ENCODE results near the gene HACD2.

HACD2 gene

DNA sequence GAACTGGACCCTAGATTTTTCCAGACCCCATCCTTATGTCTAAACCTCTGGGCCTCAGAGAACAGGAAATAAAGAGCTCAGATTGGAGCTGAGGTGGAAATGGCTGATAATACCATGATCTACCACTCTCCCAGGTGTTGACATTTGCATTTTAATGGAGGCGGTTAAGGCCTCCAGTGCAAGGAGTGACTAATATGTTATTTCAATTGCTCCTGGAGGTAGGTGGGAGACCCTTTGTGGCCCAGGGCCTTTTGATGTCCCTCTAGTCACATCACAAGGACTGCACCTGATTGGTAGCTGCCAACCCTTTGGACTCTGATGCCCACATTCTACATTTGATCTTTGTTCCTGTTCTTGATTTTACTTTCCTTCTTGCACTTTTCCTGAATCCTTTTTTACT lies 127.0 kb downstream of the HACD2 start:
- no peaks in the 10 kb centered on the region for H3K36me3 ChIP-seq (ENCODE audit: insufficient read depth, low read length)
- no peak overlapping the region for H3K4me2 ChIP-seq (ENCODE audit: low read depth, low read length, poor library complexity, severe bottlenecking)
- no peaks in the 10 kb centered on the region for H4K20me1 ChIP-seq (ENCODE audit: insufficient read depth, low read length, poor library complexity, severe bottlenecking)
- TF ChIP-seq EZH2phosphoT487 (IDR thresholded peaks at IDR 0.05; ENCODE audit: borderline replicate concordance), result no peak
- TF ChIP-seq CTCF (conservative IDR thresholded peaks at IDR 0.05; ENCODE audit: low read length), result no peak
- no peak overlapping the region for H3K4me3 ChIP-seq (ENCODE audit: low read length, poor library complexity, severe bottlenecking)
- no peaks in the 10 kb centered on the region for H3K79me2 ChIP-seq (ENCODE audit: insufficient read depth, low read length)
- H3K9me3 ChIP-seq (ENCODE audit: insufficient read depth, low read depth, low read length), result no peaks in the 10 kb centered on the region
- H3K4me1 ChIP-seq (ENCODE audit: insufficient read depth, low read length, poor library complexity, severe bottlenecking), result no peaks in the 10 kb centered on the region
- no peaks in the 10 kb centered on the region for H3F3A ChIP-seq (ENCODE audit: low read depth)
- H2AFZ ChIP-seq (ENCODE audit: low read length), result no peak overlapping the region
- H3K9me2 ChIP-seq (replicated peaks; ENCODE audit: low read depth, low read length), result no peaks in the 10 kb centered on the region
- H3K9ac ChIP-seq (ENCODE audit: low read depth, low read length, poor library complexity, severe bottlenecking), result no peak overlapping the region
- no peaks in the 10 kb centered on the region for H3K27me3 ChIP-seq (ENCODE audit: insufficient read depth, low read length, poor library complexity, severe bottlenecking)

- Histone ChIP-seq H3K4me3 (ENCODE audit: low read length, poor library complexity, severe bottlenecking) (no peak overlapping the region), H4K20me1 (ENCODE audit: insufficient read depth, low read length, poor library complexity, severe bottlenecking) (no peaks in the 10 kb centered on the region), H3K9me2 (replicated peaks; ENCODE audit: low read depth, low read length) (no peaks in the 10 kb centered on the region), H3K79me2 (ENCODE audit: insufficient read depth, low read length) (no peaks in the 10 kb centered on the region), H3K9ac (ENCODE audit: low read depth, low read length, poor library complexity, severe bottlenecking) (no peak overlapping the region), H3K36me3 (ENCODE audit: insufficient read depth, low read length) (no peaks in the 10 kb centered on the region), H3F3A (ENCODE audit: low read depth) (no peaks in the 10 kb centered on the region), H3K4me2 (ENCODE audit: low read depth, low read length, poor library complexity, severe bottlenecking) (no peak overlapping the region), H2AFZ (ENCODE audit: low read length) (no peak overlapping the region), H3K9me3 (ENCODE audit: insufficient read depth, low read depth, low read length) (no peaks in the 10 kb centered on the region), H3K4me1 (ENCODE audit: insufficient read depth, low read length, poor library complexity, severe bottlenecking) (no peaks in the 10 kb centered on the region), H3K27me3 (ENCODE audit: insufficient read depth, low read length, poor library complexity, severe bottlenecking) (no peaks in the 10 kb centered on the region)
- TF ChIP-seq EZH2phosphoT487 (IDR thresholded peaks at IDR 0.05; ENCODE audit: borderline replicate concordance), result no peak
- no peak for TF ChIP-seq CTCF (conservative IDR thresholded peaks at IDR 0.05; ENCODE audit: low read length)
These were observed 131.2 kb downstream of the HACD2 start for GRCh38 chr3:123453675-123454074.

GRCh38 chr3:123451186-123451585 lies 133.7 kb downstream of the HACD2 start:
- Histone ChIP-seq H4K20me1 (ENCODE audit: insufficient read depth, low read length, poor library complexity, severe bottlenecking) (no peaks in the 10 kb centered on the region), H3K4me3 (ENCODE audit: low read length, poor library complexity, severe bottlenecking) (no peak overlapping the region), H3K9me2 (replicated peaks; ENCODE audit: low read depth, low read length) (no peaks in the 10 kb centered on the region), H3K27me3 (ENCODE audit: insufficient read depth, low read length, poor library complexity, severe bottlenecking) (no peaks in the 10 kb centered on the region), H3K79me2 (ENCODE audit: insufficient read depth, low read length) (no peaks in the 10 kb centered on the region), H3K4me1 (ENCODE audit: insufficient read depth, low read length, poor library complexity, severe bottlenecking) (no peaks in the 10 kb centered on the region), H3F3A (ENCODE audit: low read depth) (no peaks in the 10 kb centered on the region), H3K9ac (ENCODE audit: low read depth, low read length, poor library complexity, severe bottlenecking) (no peak overlapping the region), H3K36me3 (ENCODE audit: insufficient read depth, low read length) (no peaks in the 10 kb centered on the region), H2AFZ (ENCODE audit: low read length) (no peak overlapping the region), H3K4me2 (ENCODE audit: low read depth, low read length, poor library complexity, severe bottlenecking) (no peak overlapping the region), H3K9me3 (ENCODE audit: insufficient read depth, low read depth, low read length) (no peaks in the 10 kb centered on the region)
- TF ChIP-seq CTCF (conservative IDR thresholded peaks at IDR 0.05; ENCODE audit: low read length) (no peak), EZH2phosphoT487 (IDR thresholded peaks at IDR 0.05; ENCODE audit: borderline replicate concordance) (no peak)
